ENCODE results near the gene TBC1D22A. TPM values are rescaled to one million over a fixed set of nuclear protein-coding genes. Genes with fewer than 3 reads are reported as not detected.

The TBC1D22A gene
- total and polyA plus RNA-seq, 10 of the 15 experiments (the other 5 are each of a cell fraction or from before 2014, with no cell fraction given), result 0.63 to 44.7 (median 27.4) TPM

DNA sequence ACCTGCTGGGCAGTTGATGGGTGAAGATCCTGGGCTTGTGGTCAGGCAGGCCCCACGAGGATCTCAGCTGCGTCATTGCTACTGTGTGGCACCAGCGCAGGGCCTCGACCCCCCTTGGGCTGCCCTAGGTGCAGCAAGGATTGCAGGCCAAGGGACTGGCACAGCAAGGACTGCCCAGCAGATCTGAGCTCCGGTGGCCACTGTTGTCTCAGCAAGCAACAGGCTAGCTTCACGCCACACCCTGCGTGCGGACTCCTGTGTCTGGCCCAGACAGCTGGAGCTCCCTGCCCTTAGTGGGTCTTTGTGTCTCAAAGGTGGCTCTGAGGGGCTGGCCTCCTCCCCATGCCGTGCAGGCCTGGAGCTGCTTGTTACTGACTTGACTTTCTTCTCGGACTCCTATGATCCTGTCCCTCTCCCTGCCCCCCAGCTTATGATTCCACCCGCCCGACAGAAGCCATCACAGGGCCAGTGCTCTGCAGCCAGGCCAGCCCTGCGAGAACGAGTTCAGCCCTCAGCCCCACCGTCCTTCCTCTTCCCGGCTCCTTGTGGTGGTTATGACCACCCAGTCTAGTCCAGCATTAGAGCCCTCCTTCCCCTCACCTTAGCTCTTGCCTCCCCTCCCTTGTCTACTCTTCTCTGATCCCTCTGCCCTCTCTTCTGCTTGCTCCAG, 295.6 kb downstream of the TBC1D22A start:
- peaks cover 21% of the 10 kb centered on the region for H3K4me1 ChIP-seq (ENCODE audit: control insufficient read depth, insufficient read depth, low read length)
- DNase-seq (ENCODE audit: low read depth, low spot score) (no peak), FAIRE-seq (no peak), ATAC-seq (no peak)
- intact Hi-C loops (cut with micrococcal nuclease; ENCODE audit: unreplicated experiment), result no loop called here
- H3K9me3 ChIP-seq (replicated peaks; ENCODE audit: control insufficient read depth, insufficient read depth, low read length), result no peaks in the 10 kb centered on the region; the same call in 2 of the 3 replicates
- CTCF ChIA-PET, result no interaction called here
- in situ Hi-C loops (cut with MboI), result no loop called here
- no TSS peak for BruUV-seq (replicated peaks)
- H3K4me3 ChIP-seq, result no peak overlapping the region
- H2AFZ ChIP-seq (ENCODE audit: control insufficient read depth, low read depth, low read length), result no peak overlapping the region
- TF ChIP-seq POLR2AphosphoS5 (IDR thresholded peaks at IDR 0.05; ENCODE audit: low read length), result no peak
- no peak for TF ChIP-seq RFX5 (IDR thresholded peaks at IDR 0.05; ENCODE audit: low read depth, low read length)
- TF ChIP-seq JUND (IDR thresholded peaks at IDR 0.05; ENCODE audit: low read depth, low read length), result no peak
- TF ChIP-seq, protein P1, sequence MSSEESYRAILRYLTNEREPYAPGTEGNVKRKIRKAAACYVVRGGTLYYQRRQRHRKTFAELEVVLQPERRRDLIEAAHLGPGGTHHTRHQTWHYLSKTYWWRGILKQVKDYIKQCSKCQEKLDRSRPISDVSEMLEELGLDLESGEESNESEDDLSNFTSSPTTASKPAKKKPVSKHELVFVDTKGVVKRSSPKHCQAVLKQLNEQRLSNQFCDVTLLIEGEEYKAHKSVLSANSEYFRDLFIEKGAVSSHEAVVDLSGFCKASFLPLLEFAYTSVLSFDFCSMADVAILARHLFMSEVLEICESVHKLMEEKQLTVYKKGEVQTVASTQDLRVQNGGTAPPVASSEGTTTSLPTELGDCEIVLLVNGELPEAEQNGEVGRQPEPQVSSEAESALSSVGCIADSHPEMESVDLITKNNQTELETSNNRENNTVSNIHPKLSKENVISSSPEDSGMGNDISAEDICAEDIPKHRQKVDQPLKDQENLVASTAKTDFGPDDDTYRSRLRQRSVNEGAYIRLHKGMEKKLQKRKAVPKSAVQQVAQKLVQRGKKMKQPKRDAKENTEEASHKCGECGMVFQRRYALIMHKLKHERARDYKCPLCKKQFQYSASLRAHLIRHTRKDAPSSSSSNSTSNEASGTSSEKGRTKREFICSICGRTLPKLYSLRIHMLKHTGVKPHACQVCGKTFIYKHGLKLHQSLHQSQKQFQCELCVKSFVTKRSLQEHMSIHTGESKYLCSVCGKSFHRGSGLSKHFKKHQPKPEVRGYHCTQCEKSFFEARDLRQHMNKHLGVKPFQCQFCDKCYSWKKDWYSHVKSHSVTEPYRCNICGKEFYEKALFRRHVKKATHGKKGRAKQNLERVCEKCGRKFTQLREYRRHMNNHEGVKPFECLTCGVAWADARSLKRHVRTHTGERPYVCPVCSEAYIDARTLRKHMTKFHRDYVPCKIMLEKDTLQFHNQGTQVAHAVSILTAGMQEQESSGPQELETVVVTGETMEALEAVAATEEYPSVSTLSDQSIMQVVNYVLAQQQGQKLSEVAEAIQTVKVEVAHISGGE (CRISPR knock-in tag; IDR thresholded peaks at IDR 0.05), result no peak
- no peak for TF ChIP-seq RBBP5 (conservative IDR thresholded peaks at IDR 0.05)
- TF ChIP-seq SPI1 (IDR thresholded peaks at IDR 0.05; ENCODE audit: borderline replicate concordance, insufficient read depth, low read depth, low read length), result no peak
- no peak for TF ChIP-seq SUZ12 (IDR thresholded peaks at IDR 0.05; ENCODE audit: unreplicated experiment)
- no peak for TF ChIP-seq EGR1 (IDR thresholded peaks at IDR 0.05; ENCODE audit: borderline replicate concordance in 1 of 2, low read depth in 2 of 2, low read length in 2 of 2)
- no peak for TF ChIP-seq CBX3 (IDR thresholded peaks at IDR 0.05; ENCODE audit: borderline replicate concordance, low read depth)
- no peak for TF ChIP-seq NBN (IDR thresholded peaks at IDR 0.05)
- no peak for TF ChIP-seq MEF2B (IDR thresholded peaks at IDR 0.05; ENCODE audit: partially characterized antibody, poor library complexity, severe bottlenecking)
- TF ChIP-seq KDM1A (IDR thresholded peaks at IDR 0.05; ENCODE audit: borderline replicate concordance), result no peak
- no peaks in the 10 kb centered on the region for H3K27me3 ChIP-seq (replicated peaks in 1 of 2; ENCODE audit: control insufficient read depth in 2 of 2, insufficient read depth in 2 of 2, low read length in 1 of 2)
- WGBS (ENCODE audit: insufficient coverage, insufficient replicate concordance, low lambda C conversion rate, missing lambda C conversion rate), result 97% methylated on average over 16 of the region's 16 CpGs
- peaks cover 13% of the 10 kb centered on the region in 2 experiments; a peak in 3 of 4 replicates for H3K36me3 ChIP-seq (ENCODE audit: control insufficient read depth in 2 of 2, insufficient read depth in 2 of 2, low read length in 1 of 2)
- H4K20me1 ChIP-seq (ENCODE audit: control insufficient read depth, insufficient read depth), result no peaks in the 10 kb centered on the region
- no peak overlapping the region for H3K4me2 ChIP-seq (ENCODE audit: control insufficient read depth, insufficient read depth)
- RAD21 ChIA-PET (ENCODE audit: unreplicated experiment), result no interaction called here
- H3K27ac ChIP-seq (ENCODE audit: control insufficient read depth, insufficient read depth), result no peak overlapping the region
- SMC1A ChIA-PET (ENCODE audit: uncharacterized antibody, unreplicated experiment), result no interaction called here
- POLR2A ChIA-PET, result no interaction called here
- no peaks in the 10 kb centered on the region for H3K79me2 ChIP-seq (ENCODE audit: control insufficient read depth, insufficient read depth, low read length)
- no peak overlapping the region for H3K9ac ChIP-seq (ENCODE audit: control insufficient read depth, insufficient read depth, low read length)

Measured in GM12878 (cell line).